A549 treated with CpdA at 1 μM for 4 hours (cell line): ENCODE data around the gene LHX2. TPM values are rescaled to one million over a fixed set of nuclear protein-coding genes. Genes with fewer than 3 reads are reported as not detected.

Experiments used
- total RNA-seq: library from RNA; stranded (reverse); fragments of 200-300 nt; extraction: Qiagen RNA extraction; gene quantifications from 5 replicates; pipeline ENCODE4 v1.2.3, GENCODE V29; 2022; ENCODE audit warnings: low read depth

Gene LHX2
- 4.7 to 6.2 TPM (median 5.0 TPM) in 5 replicates for total RNA-seq

GRCh38 chr9:124011460-124012301 lies at the start of gene LHX2:
Gene LHX2, plus strand, starts transcription at chr9:124011768. Its CDS starts 581 bp downstream, at chr9:124012349.

Other genes with a start within 250 kb of the LHX2 start
- 9.6 to 11.8 TPM (median 11.4 TPM) in 5 replicates for gene DENND1A, start 81.6 kb upstream of the LHX2 start, total RNA-seq
- gene NEK6, start 246.2 kb downstream of the LHX2 start, total RNA-seq, result 55.7 to 69.5 TPM (median 61.4 TPM) in 5 replicates